SK-N-SH (cell line): Measurements from ENCODE around the gene CNTNAP2. TPM values are rescaled to one million over a fixed set of nuclear protein-coding genes. Genes with fewer than 3 reads are reported as not detected.

Experiments
- CTCF ChIA-PET: fragments of 300-600, 350-600 bp; formaldehyde crosslinking; extraction: SDS; loops from one replicate; lab custom pipeline; 2021; lab: Yijun Ruan, JAX
- POLR2A ChIA-PET: fragments of 350-600 bp; sonication (Branson Sonifier 250); formaldehyde crosslinking; extraction: SDS; loops from one replicate; lab custom pipeline; 2020; ENCODE audit warnings: antibody characterized with exemption, inconsistent platforms; lab: Yijun Ruan, JAX
- DNase-seq: peaks from one replicate; pipeline ENCODE4 v3.0.0; 2012
- H2AFZ ChIP-seq: fragments of 200-600 bp; sonication (generic); 2 replicates; pipeline ENCODE4 v1.8.1; 2016; ENCODE audit warnings: antibody characterized with exemption, mild to moderate bottlenecking, low read depth
- H3F3A ChIP-seq: fragments of 200-600 bp; sonication (generic); replicated peaks from 2 replicates; pipeline ENCODE3; 2016; ENCODE audit warnings: antibody characterized with exemption, mild to moderate bottlenecking; ENCODE audit not compliant: insufficient read depth
- H3K27ac ChIP-seq, 2 experiments: fragments of 200-500 bp in 1 of 2; fragments of 200-600 bp in 1 of 2; sonication (Bioruptor generic) in 1 of 2; sonication (generic), shearing (Covaris generic) in 1 of 2; 2 replicates each; pipeline versions ENCODE4 v1.5.1 to v1.6.1; 2014 to 2016; ENCODE audit warnings: low read depth in 2 of 2, inconsistent platforms in 1 of 2, low read length in 1 of 2, mild to moderate bottlenecking in 1 of 2, mixed read lengths in 1 of 2
- H3K27me3 ChIP-seq: fragments of 200-600 bp; sonication (generic), shearing (Covaris generic); 2 replicates; pipeline ENCODE4 v1.6.1; 2016; ENCODE audit warnings: mixed run types; ENCODE audit not compliant: insufficient read depth
- H3K36me3 ChIP-seq, 2 experiments: fragments of 200-500 bp in 1 of 2; fragments of 200-600 bp in 1 of 2; sonication (Bioruptor generic) in 1 of 2; sonication (generic) in 1 of 2; replicated peaks in 1 of 2; 2 replicates each; pipeline versions ENCODE3 to v1.5.1; 2014 to 2016; ENCODE audit warnings: low read length in 1 of 2, mild to moderate bottlenecking in 1 of 2; ENCODE audit not compliant: insufficient read depth in 2 of 2, control insufficient read depth in 1 of 2
- H3K4me1 ChIP-seq, 2 experiments: fragments of 200-500 bp in 1 of 2; fragments of 200-600 bp in 1 of 2; sonication (Bioruptor generic) in 1 of 2; sonication (generic), shearing (Covaris generic) in 1 of 2; 2 replicates each; pipeline versions ENCODE4 v1.5.1 to v1.6.1; 2014 to 2016; ENCODE audit warnings: low read depth in 1 of 2, low read length in 1 of 2, mixed run types in 1 of 2; ENCODE audit not compliant: insufficient read depth in 2 of 2, control insufficient read depth in 1 of 2
- H3K4me2 ChIP-seq: fragments of 200-600 bp; sonication (generic), shearing (Covaris generic); 2 replicates; pipeline ENCODE4 v1.6.1; 2017; ENCODE audit warnings: mixed run types
- H3K4me3 ChIP-seq, 2 experiments: fragments of 200-500 bp in 1 of 2; fragments of 200-600 bp in 1 of 2; sonication (Bioruptor generic) in 1 of 2; sonication (generic), shearing (Covaris generic) in 1 of 2; 2 replicates each; pipeline versions ENCODE4 v1.5.1 to v1.8.1; 2014 to 2016; ENCODE audit warnings: low read depth in 2 of 2, inconsistent platforms in 1 of 2, low read length in 1 of 2, mild to moderate bottlenecking in 1 of 2, mixed read lengths in 1 of 2, moderate library complexity in 1 of 2
- H3K79me2 ChIP-seq: fragments of 200-600 bp; sonication (generic); 2 replicates; pipeline ENCODE4 v1.8.1; 2017; ENCODE audit warnings: mild to moderate bottlenecking; ENCODE audit not compliant: insufficient read depth
- H3K9ac ChIP-seq: fragments of 200-600 bp; sonication (generic); 2 replicates; pipeline ENCODE4 v1.6.1; 2017; ENCODE audit warnings: mixed run types
- H3K9me2 ChIP-seq: fragments of 200-600 bp; sonication (generic); 2 replicates; pipeline ENCODE4 v1.6.1; 2017; ENCODE audit warnings: mixed run types
- H3K9me3 ChIP-seq: fragments of 200-600 bp; sonication (generic); 2 replicates; pipeline ENCODE4 v1.6.1; 2017; ENCODE audit warnings: mixed run types, mild to moderate bottlenecking, moderate library complexity
- H4K20me1 ChIP-seq: fragments of 200-600 bp; sonication (generic); 2 replicates; pipeline ENCODE4 v1.6.1; 2017; ENCODE audit warnings: mild to moderate bottlenecking, mixed run types; ENCODE audit not compliant: insufficient read depth
- CHD2 ChIP-seq: fragments of 150-350 bp; IDR thresholded peaks from 2 replicates; pipeline ENCODE4 v1.6.1; 2018; ENCODE audit warnings: low read length; ENCODE audit not compliant: partially characterized antibody
- CTCF ChIP-seq: fragments of 200-600 bp; sonication (generic); IDR thresholded peaks from 2 replicates; pipeline ENCODE4 v1.6.1; 2017; ENCODE audit warnings: antibody characterized with exemption, mild to moderate bottlenecking, moderate library complexity
- ELF1 ChIP-seq: IDR thresholded peaks from 2 replicates; pipeline ENCODE4 v1.4.0; 2012
- FOSL2 ChIP-seq: IDR thresholded peaks from 2 replicates; pipeline ENCODE4 v1.4.0; 2012; ENCODE audit warnings: low read depth, mild to moderate bottlenecking, moderate library complexity, borderline replicate concordance
- FOXJ3 ChIP-seq: sonication (generic); formaldehyde crosslinking; IDR thresholded peaks from 2 replicates; pipeline ENCODE4 v1.5.1; 2020; ENCODE audit warnings: mild to moderate bottlenecking, missing genetic modification reagents
- GABPA ChIP-seq: IDR thresholded peaks from 2 replicates; pipeline ENCODE4 v1.4.0; 2012; ENCODE audit warnings: low read depth, mild to moderate bottlenecking
- GATA2 ChIP-seq: sonication (generic); formaldehyde crosslinking; IDR thresholded peaks from 2 replicates; pipeline ENCODE4 v1.5.0; 2020; ENCODE audit warnings: mild to moderate bottlenecking, missing genetic modification reagents
- IRF3 ChIP-seq: fragments of 150-350 bp; IDR thresholded peaks from 2 replicates; pipeline ENCODE4 v1.6.1; 2016; ENCODE audit warnings: mild to moderate bottlenecking, low read depth, low read length
- JUND ChIP-seq: IDR thresholded peaks from 2 replicates; pipeline ENCODE4 v1.4.0; 2012
- MXI1 ChIP-seq: IDR thresholded peaks from 2 replicates; pipeline ENCODE4 v1.6.1; 2012; ENCODE audit warnings: mild to moderate bottlenecking, low read depth, low read length, improper control_type of control experiment
- POLR2AphosphoS5 ChIP-seq: IDR thresholded peaks from 2 replicates; pipeline ENCODE4 v1.6.1; 2012; ENCODE audit warnings: low read depth, low read length
- RAD21 ChIP-seq: IDR thresholded peaks from 2 replicates; pipeline ENCODE4 v1.6.1; 2012; ENCODE audit warnings: mild to moderate bottlenecking, low read length
- TAF1 ChIP-seq: IDR thresholded peaks from 2 replicates; pipeline ENCODE4 v1.6.1; 2012; ENCODE audit warnings: low read depth, mild to moderate bottlenecking, low read length, moderate library complexity, borderline replicate concordance
- TEAD4 ChIP-seq: IDR thresholded peaks from 2 replicates; pipeline ENCODE4 v1.4.0; 2012; ENCODE audit warnings: mild to moderate bottlenecking, borderline replicate concordance; ENCODE audit not compliant: insufficient read depth
- YY1 ChIP-seq: IDR thresholded peaks from 2 replicates; pipeline ENCODE4 v1.4.0; 2012; ENCODE audit warnings: low read depth, mild to moderate bottlenecking
- WGBS: methylation state at CpG from one replicate; pipeline ENCODE4 v1.1.6; 2017; ENCODE audit warnings: low lambda C conversion rate; 5-methylcytosine and 5-hydroxymethylcytosine counted together
- polyA plus RNA-seq, 3 experiments: library from polyadenylated mRNA; depleted of rRNA; stranded (reverse); fragments of >200 nt; gene quantifications; 2 replicates each; pipeline ENCODE4 v1.2.3, GENCODE V29; 2012
- TF ChIP-seq, protein P1 (sequence below): IDR thresholded peaks from 2 replicates; pipeline ENCODE4 v1.6.1; 2012; ENCODE audit warnings: mild to moderate bottlenecking, low read depth, low read length, moderate library complexity
- TF ChIP-seq, protein P2 (sequence below): IDR thresholded peaks from 2 replicates; pipeline ENCODE4 v1.4.0; 2012; ENCODE audit warnings: low read depth
- TF ChIP-seq, protein P3 (sequence below): fragments of 150-350 bp; IDR thresholded peaks from 2 replicates; pipeline ENCODE4 v1.6.1; 2017; ENCODE audit warnings: antibody characterized with exemption, low read length, low read depth, borderline replicate concordance

The CNTNAP2 gene
- polyA plus RNA-seq, 1 of the 3 experiments (the other 2 are of a cell fraction), result 3.4 TPM

GRCh38 chr7:148214101-148214500, 2097.5 kb downstream of the CNTNAP2 start:
- Histone ChIP-seq H3K36me3 (no peaks in the 10 kb centered on the region), H2AFZ (no peak overlapping the region), H3K9me2 (no peaks in the 10 kb centered on the region), H3K9me3 (no peaks in the 10 kb centered on the region), H4K20me1 (no peaks in the 10 kb centered on the region), H3K27ac (no peak overlapping the region), H3K4me2 (no peak overlapping the region), H3K79me2 (no peaks in the 10 kb centered on the region), H3K4me1 (no peaks in the 10 kb centered on the region), H3F3A (no peaks in the 10 kb centered on the region), H3K27me3 (no peaks in the 10 kb centered on the region), H3K9ac (no peak overlapping the region), H3K4me3 (no peak overlapping the region)
- ChIA-PET POLR2A (no interaction called here), CTCF (interaction anchor here (1.7 kb wide), 1 partner anchor 28 kb away, joined by 8 read pairs; no protein-coding TSS in a partner anchor)
- TF ChIP-seq, protein P1, sequence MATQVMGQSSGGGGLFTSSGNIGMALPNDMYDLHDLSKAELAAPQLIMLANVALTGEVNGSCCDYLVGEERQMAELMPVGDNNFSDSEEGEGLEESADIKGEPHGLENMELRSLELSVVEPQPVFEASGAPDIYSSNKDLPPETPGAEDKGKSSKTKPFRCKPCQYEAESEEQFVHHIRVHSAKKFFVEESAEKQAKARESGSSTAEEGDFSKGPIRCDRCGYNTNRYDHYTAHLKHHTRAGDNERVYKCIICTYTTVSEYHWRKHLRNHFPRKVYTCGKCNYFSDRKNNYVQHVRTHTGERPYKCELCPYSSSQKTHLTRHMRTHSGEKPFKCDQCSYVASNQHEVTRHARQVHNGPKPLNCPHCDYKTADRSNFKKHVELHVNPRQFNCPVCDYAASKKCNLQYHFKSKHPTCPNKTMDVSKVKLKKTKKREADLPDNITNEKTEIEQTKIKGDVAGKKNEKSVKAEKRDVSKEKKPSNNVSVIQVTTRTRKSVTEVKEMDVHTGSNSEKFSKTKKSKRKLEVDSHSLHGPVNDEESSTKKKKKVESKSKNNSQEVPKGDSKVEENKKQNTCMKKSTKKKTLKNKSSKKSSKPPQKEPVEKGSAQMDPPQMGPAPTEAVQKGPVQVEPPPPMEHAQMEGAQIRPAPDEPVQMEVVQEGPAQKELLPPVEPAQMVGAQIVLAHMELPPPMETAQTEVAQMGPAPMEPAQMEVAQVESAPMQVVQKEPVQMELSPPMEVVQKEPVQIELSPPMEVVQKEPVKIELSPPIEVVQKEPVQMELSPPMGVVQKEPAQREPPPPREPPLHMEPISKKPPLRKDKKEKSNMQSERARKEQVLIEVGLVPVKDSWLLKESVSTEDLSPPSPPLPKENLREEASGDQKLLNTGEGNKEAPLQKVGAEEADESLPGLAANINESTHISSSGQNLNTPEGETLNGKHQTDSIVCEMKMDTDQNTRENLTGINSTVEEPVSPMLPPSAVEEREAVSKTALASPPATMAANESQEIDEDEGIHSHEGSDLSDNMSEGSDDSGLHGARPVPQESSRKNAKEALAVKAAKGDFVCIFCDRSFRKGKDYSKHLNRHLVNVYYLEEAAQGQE, result no peak
- TF ChIP-seq, protein P2, sequence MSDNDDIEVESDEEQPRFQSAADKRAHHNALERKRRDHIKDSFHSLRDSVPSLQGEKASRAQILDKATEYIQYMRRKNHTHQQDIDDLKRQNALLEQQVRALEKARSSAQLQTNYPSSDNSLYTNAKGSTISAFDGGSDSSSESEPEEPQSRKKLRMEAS, result no peak
- TF ChIP-seq CTCF (no peak), FOXJ3 (CRISPR knock-in tag) (no peak), JUND (no peak), CHD2 (no peak), GABPA (no peak), TEAD4 (no peak), RAD21 (no peak)
- TF ChIP-seq, protein P3, sequence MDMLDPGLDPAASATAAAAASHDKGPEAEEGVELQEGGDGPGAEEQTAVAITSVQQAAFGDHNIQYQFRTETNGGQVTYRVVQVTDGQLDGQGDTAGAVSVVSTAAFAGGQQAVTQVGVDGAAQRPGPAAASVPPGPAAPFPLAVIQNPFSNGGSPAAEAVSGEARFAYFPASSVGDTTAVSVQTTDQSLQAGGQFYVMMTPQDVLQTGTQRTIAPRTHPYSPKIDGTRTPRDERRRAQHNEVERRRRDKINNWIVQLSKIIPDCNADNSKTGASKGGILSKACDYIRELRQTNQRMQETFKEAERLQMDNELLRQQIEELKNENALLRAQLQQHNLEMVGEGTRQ, result no peak
- no peak for DNase-seq
- 43% methylated on average over 4 of the region's 4 CpGs for WGBS

DNA sequence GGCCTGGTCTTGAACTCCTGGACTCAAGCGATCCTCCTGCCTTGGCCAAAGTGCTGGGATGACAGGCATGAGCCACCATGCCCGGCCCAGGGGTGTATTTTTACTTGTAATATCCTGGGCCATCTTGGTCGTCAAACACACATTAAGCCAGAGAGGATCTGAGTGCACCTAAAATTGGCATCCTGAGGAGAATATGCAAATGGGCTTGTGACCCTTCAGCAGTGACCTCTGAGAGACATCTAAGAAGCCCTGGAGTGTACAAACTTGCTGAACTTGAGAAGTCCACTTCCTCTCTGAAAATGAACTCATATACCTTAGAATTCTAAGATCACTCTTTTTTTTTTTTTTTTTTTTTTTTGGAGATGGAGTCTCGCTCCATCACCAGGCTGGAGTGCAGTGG, 2102.0 kb downstream of the CNTNAP2 start:
- H2AFZ ChIP-seq, result no peak overlapping the region
- no peaks in the 10 kb centered on the region for H3K79me2 ChIP-seq
- no peak for TF ChIP-seq MXI1
- no peak for TF ChIP-seq TAF1
- no peak for TF ChIP-seq YY1
- TF ChIP-seq POLR2AphosphoS5, result no peak
- no peak for TF ChIP-seq GABPA
- no peak for TF ChIP-seq IRF3
- TF ChIP-seq GATA2 (CRISPR knock-in tag), result no peak
- TF ChIP-seq ELF1, result no peak
- TF ChIP-seq FOSL2, result no peak
- no peaks in the 10 kb centered on the region for H4K20me1 ChIP-seq
- no peak overlapping the region for H3K27ac ChIP-seq
- no peak overlapping the region for H3K9ac ChIP-seq
- no peaks in the 10 kb centered on the region for H3K9me2 ChIP-seq
- WGBS, result 53% methylated on average over 4 of the region's 4 CpGs
- no peaks in the 10 kb centered on the region for H3F3A ChIP-seq
- ChIA-PET POLR2A (no interaction called here), CTCF (no interaction called here)
- H3K36me3 ChIP-seq, result no peaks in the 10 kb centered on the region
- H3K4me2 ChIP-seq, result no peak overlapping the region
- H3K9me3 ChIP-seq, result no peaks in the 10 kb centered on the region
- no peak overlapping the region for H3K4me3 ChIP-seq
- H3K27me3 ChIP-seq, result no peaks in the 10 kb centered on the region
- DNase-seq, result no peak
- no peaks in the 10 kb centered on the region for H3K4me1 ChIP-seq
